NCI-H146 treated with DMSO at 0.1 percent for 48 hours (cell line): ENCODE results near the gene CIDEB.
A peak's percentile ranks its signal among the peaks of the same experiment; 100 is the strongest.

Experiments used
- DNase-seq: peaks from one replicate; lab custom pipeline; 2025; ENCODE audit not compliant: unreplicated experiment; lab: John Stamatoyannopoulos, UW

Gene CIDEB

DNA sequence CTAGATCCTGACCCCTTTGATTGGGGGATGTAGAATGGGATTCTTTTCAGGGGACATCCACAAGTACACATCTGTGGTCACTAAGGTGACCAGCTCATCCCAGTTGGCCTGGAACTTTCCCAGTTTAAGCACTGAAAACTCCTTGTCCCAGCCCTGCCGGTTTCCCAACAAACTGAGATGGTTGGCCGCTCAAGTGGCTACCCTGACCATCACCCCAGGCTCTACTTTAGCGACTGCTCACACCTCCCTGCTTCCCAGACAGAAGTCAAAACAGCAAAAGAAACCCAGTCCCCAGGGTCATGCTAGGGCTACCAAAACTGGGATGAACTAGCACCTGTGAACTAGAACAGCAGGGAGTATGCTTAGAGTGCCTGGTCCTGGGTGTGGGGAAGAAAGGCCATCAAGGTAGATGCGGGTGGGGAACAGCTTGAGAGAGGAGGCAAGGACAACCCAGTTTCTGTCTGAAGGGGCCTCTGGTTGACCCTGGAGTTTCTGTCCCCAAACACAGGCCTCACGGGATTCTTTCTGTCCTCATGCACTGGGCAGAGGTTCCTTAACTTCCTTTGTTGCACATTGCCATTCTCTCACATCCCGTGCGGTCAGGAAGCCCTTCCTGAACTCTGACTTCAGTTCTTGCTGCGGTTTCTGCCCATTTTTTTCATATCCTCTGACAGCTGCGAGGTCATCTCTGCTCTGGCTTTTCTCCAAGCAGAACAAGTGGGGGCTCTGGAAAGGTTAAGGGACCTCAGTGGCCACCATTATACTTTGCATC is 5.1 kb upstream of the CIDEB start:
- DNase-seq, result no peak

DNA sequence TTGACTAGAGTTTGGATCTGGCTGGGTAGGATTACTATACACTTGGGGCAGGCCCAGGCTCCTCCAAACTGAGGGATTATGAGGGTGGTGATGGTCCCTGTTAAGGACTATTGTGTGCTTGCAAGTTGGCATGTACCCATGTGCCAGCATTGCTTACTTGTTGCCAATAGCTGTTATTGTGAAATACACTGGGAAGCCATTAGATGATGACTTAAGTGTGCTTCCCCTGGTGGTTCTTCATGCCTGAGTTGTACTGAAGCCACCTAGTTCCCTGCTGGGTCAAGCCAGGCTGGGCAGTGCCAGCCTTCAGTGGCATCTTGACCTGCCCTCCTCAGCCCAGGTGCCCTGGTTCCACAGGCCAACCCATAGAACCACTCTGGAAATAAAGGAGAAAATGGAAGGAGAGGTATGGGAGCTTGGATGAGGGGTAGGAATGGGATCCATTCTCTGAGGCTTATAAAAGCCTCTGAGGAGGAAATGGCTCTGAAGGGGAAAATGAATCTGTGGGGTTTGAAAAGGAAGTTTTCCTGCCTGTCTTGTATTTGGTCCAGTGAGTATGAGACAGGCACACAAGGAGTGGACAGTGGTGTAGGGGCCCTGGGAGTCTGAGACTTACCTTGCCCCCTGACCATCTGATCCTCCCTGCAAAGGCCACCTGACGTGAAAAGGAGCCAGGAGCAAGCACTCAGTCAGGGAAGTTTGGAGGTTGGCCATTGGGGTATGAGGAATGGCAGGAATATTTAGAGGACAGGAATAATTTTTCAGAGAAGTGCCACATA is 4.2 kb upstream of the CIDEB start:
- no peak for DNase-seq

DNA sequence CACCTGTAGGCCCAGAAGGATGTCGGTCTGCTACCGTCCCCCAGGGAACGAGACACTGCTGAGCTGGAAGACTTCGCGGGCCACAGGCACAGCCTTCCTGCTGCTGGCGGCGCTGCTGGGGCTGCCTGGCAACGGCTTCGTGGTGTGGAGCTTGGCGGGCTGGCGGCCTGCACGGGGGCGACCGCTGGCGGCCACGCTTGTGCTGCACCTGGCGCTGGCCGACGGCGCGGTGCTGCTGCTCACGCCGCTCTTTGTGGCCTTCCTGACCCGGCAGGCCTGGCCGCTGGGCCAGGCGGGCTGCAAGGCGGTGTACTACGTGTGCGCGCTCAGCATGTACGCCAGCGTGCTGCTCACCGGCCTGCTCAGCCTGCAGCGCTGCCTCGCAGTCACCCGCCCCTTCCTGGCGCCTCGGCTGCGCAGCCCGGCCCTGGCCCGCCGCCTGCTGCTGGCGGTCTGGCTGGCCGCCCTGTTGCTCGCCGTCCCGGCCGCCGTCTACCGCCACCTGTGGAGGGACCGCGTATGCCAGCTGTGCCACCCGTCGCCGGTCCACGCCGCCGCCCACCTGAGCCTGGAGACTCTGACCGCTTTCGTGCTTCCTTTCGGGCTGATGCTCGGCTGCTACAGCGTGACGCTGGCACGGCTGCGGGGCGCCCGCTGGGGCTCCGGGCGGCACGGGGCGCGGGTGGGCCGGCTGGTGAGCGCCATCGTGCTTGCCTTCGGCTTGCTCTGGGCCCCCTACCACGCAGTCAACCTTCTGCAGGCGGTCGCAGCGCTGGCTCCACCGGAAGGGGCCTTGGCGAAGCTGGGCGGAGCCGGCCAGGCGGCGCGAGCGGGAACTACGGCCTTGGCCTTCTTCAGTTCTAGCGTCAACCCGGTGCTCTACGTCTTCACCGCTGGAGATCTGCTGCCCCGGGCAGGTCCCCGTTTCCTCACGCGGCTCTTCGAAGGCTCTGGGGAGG is 3.1 kb upstream of the CIDEB start, which contains the start of gene LTB4R:
Gene LTB4R, plus strand, starts transcription at position 857 of the 959 bp plus-strand sequence. CDS start 4,150 bp downstream, outside the sequence.
- DNase-seq, result peak; percentile 76

DNA sequence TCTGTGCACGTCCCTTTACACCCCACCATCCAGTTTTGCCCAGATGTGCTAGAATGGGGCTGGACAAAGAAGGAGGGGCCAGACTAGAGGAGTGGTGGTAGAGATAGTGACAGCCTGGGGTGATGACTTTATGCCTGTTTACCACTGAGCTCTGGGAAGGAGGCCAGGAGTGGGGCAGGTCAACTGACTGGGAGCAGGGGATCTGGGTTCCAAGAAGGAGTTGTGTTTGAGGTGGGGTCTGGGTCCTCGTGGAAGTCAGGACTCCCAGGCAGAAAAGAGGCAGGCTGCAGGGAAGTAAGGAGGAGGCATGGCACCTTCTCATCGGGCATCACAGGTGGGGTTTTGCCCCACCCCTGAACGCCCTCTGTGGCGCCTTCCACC is 2.5 kb upstream of the CIDEB start:
- DNase-seq, result no peak

DNA sequence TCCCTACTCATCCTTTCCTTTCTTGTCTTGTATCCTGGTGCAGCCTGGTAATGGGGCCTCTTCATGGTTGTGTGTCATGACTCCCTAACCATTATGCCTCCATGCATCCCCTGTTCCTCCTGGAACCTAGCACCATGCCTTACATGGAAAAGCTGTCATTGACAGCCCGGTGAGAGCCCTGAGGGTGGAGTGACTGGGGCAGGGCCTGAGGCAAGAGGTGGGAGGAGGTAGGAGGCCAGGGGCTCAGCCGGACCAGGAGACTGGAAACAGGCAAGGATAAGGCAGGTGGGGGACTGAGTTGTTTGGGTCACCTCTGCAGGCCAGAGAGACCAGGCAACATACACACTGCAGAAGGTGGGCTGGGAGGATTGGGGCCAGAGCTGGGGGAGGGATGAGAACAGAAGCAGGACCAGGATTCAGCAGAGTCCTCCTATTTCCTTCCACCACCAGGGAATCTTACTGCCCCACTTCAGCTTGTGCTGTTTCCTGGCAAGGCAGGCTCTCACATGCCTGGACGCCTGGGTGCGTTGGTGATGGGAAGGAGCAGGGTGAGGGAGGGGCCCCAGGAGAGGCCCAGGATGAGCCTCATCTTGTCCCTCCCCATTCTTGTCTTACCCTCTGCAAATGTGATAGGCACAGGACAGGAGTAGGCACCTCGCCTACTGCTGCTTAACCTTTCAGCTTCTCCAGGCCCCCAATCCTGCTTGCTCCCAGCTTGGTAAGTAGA is 1.9 kb upstream of the CIDEB start, which contains the start of gene LTB4R2:
Gene LTB4R2, plus strand, starts transcription at position 603 of the 727 bp plus-strand sequence. CDS start 525 bp downstream, outside the sequence.
- DNase-seq, result no peak

DNA sequence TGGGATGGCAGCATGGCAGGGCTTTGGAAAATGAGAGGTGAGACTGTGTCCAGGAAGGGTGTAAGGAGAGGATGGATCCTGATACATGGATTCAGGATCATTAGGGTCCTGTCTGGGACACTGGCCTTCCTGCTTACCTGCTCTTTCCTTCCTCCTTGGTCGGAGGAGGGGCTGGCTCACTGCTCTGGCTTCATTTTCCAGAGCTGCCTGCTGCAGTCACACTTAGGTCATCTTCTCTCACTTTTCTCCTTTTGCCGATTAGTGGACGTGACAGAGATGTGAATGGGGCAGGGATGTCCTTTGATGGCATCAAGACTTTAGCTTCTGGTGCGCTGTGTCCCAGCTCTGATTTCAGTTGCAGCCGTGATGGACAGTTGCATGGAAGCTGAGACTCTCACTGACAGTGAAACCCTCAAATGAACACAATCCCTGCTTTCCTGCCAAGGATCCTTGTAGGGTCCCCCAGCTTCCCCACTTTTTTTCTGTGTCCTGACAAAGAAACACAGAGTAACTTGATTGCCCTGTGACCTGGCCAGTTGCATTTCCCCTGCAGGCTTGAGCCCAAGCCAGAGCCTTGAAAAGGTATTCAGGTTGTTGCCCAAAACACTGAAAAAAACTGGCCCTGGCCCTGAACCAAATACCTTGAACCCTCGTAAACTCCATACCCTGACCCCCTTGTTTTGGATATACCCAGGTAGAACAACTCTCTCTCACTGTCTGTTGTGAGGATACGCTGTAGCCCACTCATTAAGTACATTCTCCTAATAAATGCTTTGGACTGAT is 756 bp upstream of the CIDEB start:
- DNase-seq, result no peak

DNA sequence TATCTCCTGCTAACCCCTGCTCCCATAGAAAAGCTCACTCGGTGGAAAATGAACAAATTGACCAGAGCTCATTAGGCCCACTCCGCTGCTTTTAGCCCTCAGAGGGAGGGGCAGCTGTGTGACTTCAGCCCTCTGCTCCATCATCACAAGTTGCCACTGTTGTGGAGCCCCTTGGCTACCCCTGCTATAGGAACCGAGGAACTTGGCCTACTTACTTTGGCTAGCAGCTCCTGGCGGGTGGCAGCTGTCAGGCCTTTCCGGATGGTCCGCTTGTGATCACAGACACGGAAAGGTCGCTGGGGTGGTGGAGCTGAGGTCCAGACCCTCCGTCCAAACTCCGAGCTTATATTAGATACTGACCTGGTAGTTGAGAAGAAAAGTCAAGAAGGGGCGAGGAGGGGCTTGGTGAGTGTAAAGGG is 612 bp downstream of the CIDEB start:
- no peak for DNase-seq

DNA sequence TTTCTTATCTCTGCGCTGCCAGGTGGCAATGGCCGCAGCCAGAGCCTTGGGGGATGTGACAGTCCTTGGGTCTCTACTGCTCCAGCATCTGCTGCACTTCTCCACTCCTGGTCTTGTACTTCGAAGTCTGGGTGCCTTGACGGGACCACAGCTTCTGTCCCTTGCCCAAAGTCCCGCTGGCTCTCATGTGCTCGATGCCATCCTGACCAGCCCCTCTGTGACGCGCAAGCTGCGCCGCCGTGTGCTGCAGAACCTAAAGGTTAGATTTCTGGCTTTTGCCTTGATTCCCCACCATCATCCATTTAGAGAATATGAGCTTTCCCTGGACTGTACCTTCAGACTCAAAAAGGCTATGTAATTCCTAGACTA is 3.8 kb downstream of the CIDEB start:
- no peak for DNase-seq

DNA sequence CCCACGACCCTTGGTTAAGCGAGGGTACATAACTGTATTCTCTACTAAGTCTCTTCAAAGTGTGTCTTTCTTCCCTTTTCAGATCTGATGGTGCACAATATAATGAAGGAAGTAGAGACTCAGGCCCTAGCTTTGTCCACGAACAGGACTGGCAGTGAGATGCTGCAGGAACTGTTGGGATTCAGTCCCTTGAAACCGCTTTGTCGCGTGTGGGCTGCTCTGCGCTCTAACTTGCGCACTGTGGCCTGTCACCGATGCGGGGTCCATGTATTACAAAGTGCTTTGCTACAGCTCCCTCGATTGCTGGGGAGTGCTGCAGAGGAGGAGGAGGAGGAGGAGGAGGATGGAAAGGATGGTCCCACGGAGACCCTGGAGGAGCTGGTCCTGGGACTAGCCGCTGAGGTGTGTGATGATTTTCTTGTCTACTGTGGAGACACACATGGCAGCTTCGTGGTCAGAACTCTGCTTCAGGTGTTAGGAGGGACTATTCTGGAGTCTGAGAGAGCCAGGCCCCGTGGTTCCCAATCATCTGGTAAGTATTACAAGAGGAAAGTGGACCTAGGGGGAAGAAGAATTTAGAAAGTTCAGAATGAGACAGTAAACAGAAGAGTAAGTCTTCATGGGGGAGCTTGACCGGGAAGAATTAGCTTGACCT is 7.3 kb downstream of the CIDEB start:
- no peak for DNase-seq

DNA sequence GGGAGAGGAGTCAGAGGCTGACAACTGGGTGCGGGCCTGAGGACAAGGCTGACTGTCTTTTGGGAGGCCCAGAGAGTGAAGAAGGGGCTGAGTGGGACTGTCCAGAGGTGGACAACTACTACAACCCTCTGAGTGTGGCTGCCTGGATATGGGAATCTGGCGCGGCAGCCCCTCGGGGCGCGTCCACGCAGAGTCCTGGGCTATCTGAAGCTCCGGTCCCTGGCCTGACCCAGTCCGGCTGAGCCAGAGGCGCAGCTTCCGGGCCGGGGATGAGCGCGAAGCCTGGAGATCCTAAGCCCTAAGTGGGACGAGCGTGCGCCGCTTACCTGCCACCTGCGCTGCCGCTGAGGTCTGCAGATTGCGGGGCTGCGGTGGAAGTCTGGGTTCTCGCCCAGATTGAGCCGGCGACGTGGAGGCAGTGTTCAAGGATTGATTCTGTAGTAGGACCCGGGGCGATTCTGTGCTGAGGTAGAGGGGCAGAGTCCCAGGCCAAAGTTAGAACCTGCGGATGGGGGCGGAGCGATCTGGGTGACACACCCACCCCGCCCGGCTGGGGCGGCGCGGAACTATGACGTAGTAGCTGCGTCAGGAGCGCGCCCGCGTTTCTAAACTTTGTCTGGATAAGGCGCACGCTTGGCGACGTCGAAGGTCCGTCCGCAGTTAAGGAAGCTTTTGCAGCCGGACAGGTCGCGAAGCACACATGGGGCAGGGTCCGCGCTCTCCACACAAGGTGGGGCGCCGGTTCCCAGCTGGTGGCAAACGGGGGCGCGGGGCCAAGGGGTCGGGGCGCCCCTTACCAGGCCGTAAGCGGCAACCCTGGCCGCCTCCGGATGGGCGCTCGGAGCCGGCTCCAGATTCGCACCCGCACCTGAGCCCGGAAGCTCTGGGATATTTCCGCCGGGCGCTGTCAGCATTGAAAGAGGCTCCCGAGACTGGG is 8.3 kb downstream of the CIDEB start, which contains the start of the genes DHRS1 and NOP9:
Gene DHRS1, minus strand, starts transcription at position 526 of the 937 bp plus-strand sequence. CDS start 674 bp downstream, outside the sequence.
Gene NOP9, plus strand, starts transcription at position 596 of the 937 bp plus-strand sequence. Its CDS starts 105 bp downstream, at position 701.
- DNase-seq, result peak; percentile 65

DNA sequence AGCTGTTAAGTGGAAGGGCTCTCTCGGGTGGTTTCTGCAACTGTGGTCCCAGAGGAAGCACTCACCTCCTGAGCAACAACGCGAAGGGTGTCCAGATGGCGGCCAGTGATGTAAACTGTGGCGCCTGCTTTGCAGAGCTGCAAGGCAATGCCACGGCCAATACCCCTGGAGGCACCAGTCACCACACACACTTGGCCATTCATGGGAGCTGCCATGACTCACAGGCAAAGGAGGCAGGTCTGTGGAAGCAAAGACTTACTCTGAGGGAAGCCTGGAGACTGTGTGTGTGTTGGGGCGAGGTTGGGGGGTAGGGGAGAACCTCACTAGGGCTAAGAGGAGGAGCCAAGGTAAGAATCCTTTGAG is 8.9 kb downstream of the CIDEB start:
- no peak for DNase-seq

DNA sequence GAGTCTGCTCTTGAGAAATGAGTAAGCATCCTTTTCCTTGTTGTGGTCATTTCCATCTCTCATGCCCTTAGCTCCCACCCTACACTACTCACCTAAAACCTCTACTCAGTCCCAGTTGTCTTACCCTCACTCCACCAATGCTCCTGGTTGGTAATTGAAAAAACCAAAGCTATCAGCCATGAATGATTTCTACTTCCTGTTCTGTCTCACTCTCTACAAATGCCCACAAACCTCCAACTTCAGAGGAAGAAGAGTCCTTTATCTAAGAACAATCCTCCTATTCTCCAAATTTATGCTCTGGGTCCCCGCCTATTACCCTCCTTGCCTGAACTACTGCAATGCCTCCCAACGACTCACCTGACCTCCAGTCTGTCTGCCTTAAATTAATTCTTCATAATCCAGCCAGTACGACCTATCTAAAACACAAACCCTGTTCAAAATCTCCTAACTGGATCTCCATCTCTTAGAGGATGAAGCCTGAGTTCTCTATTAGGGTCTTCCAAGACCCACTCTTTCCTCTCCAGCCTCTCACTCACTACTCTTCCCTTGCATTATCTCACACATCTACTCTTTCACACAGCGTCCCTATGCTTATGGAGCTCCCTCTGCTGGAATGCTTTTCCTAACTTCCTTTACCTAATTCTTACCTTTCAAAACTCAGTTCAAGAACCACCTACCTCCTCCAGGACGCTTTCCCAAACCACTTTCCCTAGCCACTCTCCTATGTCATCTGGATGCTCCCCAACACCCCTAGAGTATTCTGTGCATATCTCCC is 10.4 kb downstream of the CIDEB start:
- DNase-seq, result peak; percentile 14

DNA sequence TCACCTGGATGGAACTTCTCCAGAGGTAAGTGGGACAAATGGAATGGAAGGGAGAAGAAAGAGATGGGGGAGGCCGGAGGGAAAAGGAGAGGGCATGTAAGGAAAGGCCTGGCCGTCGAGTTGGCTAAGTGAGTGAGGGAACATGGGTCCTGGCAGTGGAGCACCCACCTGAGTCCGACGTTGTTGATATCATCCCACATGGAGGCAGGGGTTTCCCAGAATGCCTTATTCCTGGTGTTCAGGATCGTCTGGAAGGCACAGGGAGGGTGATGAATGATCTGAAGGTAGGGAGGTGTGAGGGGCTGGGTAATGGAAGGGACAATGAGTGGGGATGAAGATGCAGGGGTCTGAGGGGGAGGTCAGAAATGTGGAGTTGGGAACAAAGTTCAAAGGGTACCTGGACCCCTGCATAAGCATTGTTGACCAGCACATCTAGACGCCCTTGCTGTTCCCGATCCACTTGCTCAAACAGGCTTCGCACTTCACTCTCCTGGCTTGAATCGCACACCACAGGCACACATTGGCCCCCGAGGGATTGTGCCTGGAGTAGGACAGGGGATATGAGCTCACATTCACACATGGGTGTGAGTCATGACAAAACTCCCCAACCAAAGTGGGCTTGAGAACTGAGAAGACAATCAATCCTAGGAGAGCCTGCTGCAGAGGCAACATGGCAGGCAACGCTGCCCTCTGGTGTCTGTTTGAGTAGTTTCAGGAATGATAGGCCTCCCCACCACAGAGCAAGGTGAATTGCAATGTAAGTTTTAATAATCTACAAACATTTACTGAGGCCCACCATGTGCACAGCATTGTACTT is 11.2 kb downstream of the CIDEB start:
- DNase-seq, result peak; percentile 5

DNA sequence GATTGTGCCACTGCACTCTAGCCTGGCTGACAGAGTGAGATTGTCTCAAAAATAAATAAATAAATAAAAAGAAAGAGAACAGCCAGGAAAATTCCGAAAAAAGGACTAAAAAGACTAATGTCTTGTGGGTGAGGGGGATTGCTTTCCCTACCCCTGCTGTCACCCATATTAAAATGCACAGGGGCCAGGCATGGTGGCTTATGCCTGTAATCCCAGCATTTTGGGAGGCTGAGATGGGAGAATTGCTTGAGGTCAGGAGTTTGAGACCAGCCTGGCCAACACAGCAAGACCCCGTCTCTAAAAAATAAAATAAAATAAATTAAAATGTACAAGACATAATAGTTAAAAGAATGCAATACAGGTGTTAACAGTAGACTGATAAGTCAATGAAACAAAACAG is 14.3 kb downstream of the CIDEB start:
- no peak for DNase-seq

DNA sequence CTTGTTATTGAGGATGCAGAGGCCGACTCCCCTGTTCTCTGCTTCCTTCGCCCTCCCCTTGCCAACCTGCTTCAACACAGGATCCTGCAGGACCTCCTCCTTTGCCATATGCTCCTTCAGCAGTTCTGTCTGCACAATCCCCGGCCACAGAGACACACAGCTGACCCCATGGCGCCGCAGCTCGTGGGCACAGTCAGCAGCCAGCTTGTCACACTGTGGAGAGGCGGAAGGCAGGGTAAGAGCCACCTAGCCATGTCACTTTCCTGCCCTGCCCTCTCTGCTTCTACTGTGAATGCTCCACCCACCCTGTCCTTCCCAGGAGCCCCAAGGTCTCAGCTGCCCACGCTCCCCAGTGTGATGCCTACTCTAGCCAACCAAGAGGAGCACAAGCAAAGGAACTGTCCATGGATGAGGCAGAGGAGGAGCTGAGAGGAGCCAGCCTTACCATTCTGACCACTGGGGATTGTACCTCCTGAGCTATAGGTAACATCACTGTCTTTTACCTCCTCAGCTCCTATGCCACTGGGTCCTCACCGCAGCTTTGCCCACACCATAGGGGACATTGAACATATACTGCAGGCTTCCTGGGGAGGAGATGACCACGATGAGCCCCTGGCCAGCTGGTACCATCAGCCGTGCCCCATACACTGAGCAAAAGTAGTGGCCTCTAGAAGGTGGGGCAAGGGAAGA is 15.5 kb downstream of the CIDEB start:
- DNase-seq, result no peak
